ENCODE results near the gene KCTD17. TPM values are rescaled to one million over a fixed set of nuclear protein-coding genes. Genes with fewer than 3 reads are reported as not detected.
A peak's percentile ranks its signal among the peaks of the same experiment; 100 is the strongest.

KCTD17 gene
- total and polyA plus RNA-seq, 4 donors, result 22.5 to 84.2 (median 59.1) TPM

GRCh38 chr22:37037669-37038068 lies 13.9 kb upstream of the KCTD17 start:
- DNase-seq (ENCODE audit: low read depth in 4 of 6, low spot score in 6 of 6), result no peak
- Histone ChIP-seq H3K4me3 (ENCODE audit: low read depth, low read length) (no peak overlapping the region), H3K27me3 (ENCODE audit: control insufficient read depth, insufficient read depth, low read length) (no peaks in the 10 kb centered on the region), H3K9me3 (ENCODE audit: control insufficient read depth, insufficient read depth, low read length) (no peaks in the 10 kb centered on the region), H3K27ac (ENCODE audit: low read depth, low read length) (no peak overlapping the region), H3K4me1 (ENCODE audit: control insufficient read depth, insufficient read depth, low read length) (no peaks in the 10 kb centered on the region), H3K36me3 (ENCODE audit: control insufficient read depth, insufficient read depth, low read length) (peaks cover 4% of the 10 kb centered on the region)
- 49% methylated on average over 11 of the region's 14 CpGs for WGBS (ENCODE audit: insufficient coverage)

GRCh38 chr22:37039466-37039865 lies 12.1 kb upstream of the KCTD17 start:
- Histone ChIP-seq H3K27me3 (ENCODE audit: control insufficient read depth, insufficient read depth, low read length) (no peaks in the 10 kb centered on the region), H3K4me3 (ENCODE audit: low read depth, low read length) (no peak overlapping the region), H3K27ac (ENCODE audit: low read depth, low read length) (no peak overlapping the region), H3K4me1 (ENCODE audit: control insufficient read depth, insufficient read depth, low read length) (peaks cover 8% of the 10 kb centered on the region), H3K9me3 (ENCODE audit: control insufficient read depth, insufficient read depth, low read length) (no peaks in the 10 kb centered on the region), H3K36me3 (ENCODE audit: control insufficient read depth, insufficient read depth, low read length) (no peaks in the 10 kb centered on the region)
- DNase-seq (ENCODE audit: low read depth in 4 of 6, low spot score in 6 of 6), result no peak
- no CpG with 5 or more reads among the region's 2 CpGs for WGBS (ENCODE audit: insufficient coverage)

- H3K27me3 ChIP-seq (ENCODE audit: control insufficient read depth, insufficient read depth, low read length), result no peaks in the 10 kb centered on the region
- peaks cover 8% of the 10 kb centered on the region for H3K4me1 ChIP-seq (ENCODE audit: control insufficient read depth, insufficient read depth, low read length)
- H3K27ac ChIP-seq (ENCODE audit: low read depth, low read length), result no peak overlapping the region
- no peaks in the 10 kb centered on the region for H3K36me3 ChIP-seq (ENCODE audit: control insufficient read depth, insufficient read depth, low read length)
- no peak overlapping the region for H3K4me3 ChIP-seq (ENCODE audit: low read depth, low read length)
- no peaks in the 10 kb centered on the region for H3K9me3 ChIP-seq (ENCODE audit: control insufficient read depth, insufficient read depth, low read length)
- whole genome bisulfite sequencing (ENCODE audit: insufficient coverage), result 93% methylated on average over 4 of the region's 7 CpGs
- DNase-seq (ENCODE audit: low read depth in 4 of 6, low spot score in 6 of 6), result no peak
Measured at GRCh38 chr22:37043209-37043827, 8.2 kb upstream of the KCTD17 start.

- DNase-seq (ENCODE audit: low read depth in 4 of 6, low spot score in 6 of 6), result no peak
- Histone ChIP-seq H3K27me3 (ENCODE audit: control insufficient read depth, insufficient read depth, low read length) (no peaks in the 10 kb centered on the region), H3K4me3 (ENCODE audit: low read depth, low read length) (no peak overlapping the region), H3K36me3 (ENCODE audit: control insufficient read depth, insufficient read depth, low read length) (no peaks in the 10 kb centered on the region), H3K9me3 (ENCODE audit: control insufficient read depth, insufficient read depth, low read length) (no peaks in the 10 kb centered on the region), H3K27ac (ENCODE audit: low read depth, low read length) (no peak overlapping the region), H3K4me1 (ENCODE audit: control insufficient read depth, insufficient read depth, low read length) (peaks cover 8% of the 10 kb centered on the region)
- WGBS (ENCODE audit: insufficient coverage), result 47% methylated on average over 14 of the region's 17 CpGs
Measured at GRCh38 chr22:37043828-37044538, 7.6 kb upstream of the KCTD17 start.

GRCh38 chr22:37044634-37045625 lies 6.6 kb upstream of the KCTD17 start:
- H3K4me3 ChIP-seq (ENCODE audit: low read depth, low read length), result no peak overlapping the region
- no peaks in the 10 kb centered on the region for H3K27me3 ChIP-seq (ENCODE audit: control insufficient read depth, insufficient read depth, low read length)
- WGBS (ENCODE audit: insufficient coverage), result 93% methylated on average over 2 of the region's 9 CpGs
- no peaks in the 10 kb centered on the region for H3K36me3 ChIP-seq (ENCODE audit: control insufficient read depth, insufficient read depth, low read length)
- DNase-seq (ENCODE audit: low read depth in 4 of 6, low spot score in 6 of 6), result no peak
- H3K4me1 ChIP-seq (ENCODE audit: control insufficient read depth, insufficient read depth, low read length), result peaks cover 8% of the 10 kb centered on the region
- H3K27ac ChIP-seq (ENCODE audit: low read depth, low read length), result no peak overlapping the region
- H3K9me3 ChIP-seq (ENCODE audit: control insufficient read depth, insufficient read depth, low read length), result no peaks in the 10 kb centered on the region

GRCh38 chr22:37045958-37046357 lies 5.6 kb upstream of the KCTD17 start:
- peak in 2 of 6 donors; percentile 38 to 64 for DNase-seq (ENCODE audit: low read depth in 4 of 6, low spot score in 6 of 6)
- H3K27ac ChIP-seq (ENCODE audit: low read depth, low read length), result no peak overlapping the region
- 71% methylated on average over 1 of the region's 4 CpGs for WGBS (ENCODE audit: insufficient coverage)
- H3K27me3 ChIP-seq (ENCODE audit: control insufficient read depth, insufficient read depth, low read length), result no peaks in the 10 kb centered on the region
- H3K4me3 ChIP-seq (ENCODE audit: low read depth, low read length), result no peak overlapping the region
- H3K4me1 ChIP-seq (ENCODE audit: control insufficient read depth, insufficient read depth, low read length), result peaks cover 8% of the 10 kb centered on the region
- H3K36me3 ChIP-seq (ENCODE audit: control insufficient read depth, insufficient read depth, low read length), result no peaks in the 10 kb centered on the region
- H3K9me3 ChIP-seq (ENCODE audit: control insufficient read depth, insufficient read depth, low read length), result no peaks in the 10 kb centered on the region

- 83% methylated on average over 6 of the region's 6 CpGs for WGBS (ENCODE audit: insufficient coverage)
- Histone ChIP-seq H3K9me3 (ENCODE audit: control insufficient read depth, insufficient read depth, low read length) (no peaks in the 10 kb centered on the region), H3K4me3 (ENCODE audit: low read depth, low read length) (no peak overlapping the region), H3K27me3 (ENCODE audit: control insufficient read depth, insufficient read depth, low read length) (no peaks in the 10 kb centered on the region), H3K4me1 (ENCODE audit: control insufficient read depth, insufficient read depth, low read length) (peaks cover 10% of the 10 kb centered on the region), H3K27ac (ENCODE audit: low read depth, low read length) (no peak overlapping the region), H3K36me3 (ENCODE audit: control insufficient read depth, insufficient read depth, low read length) (no peaks in the 10 kb centered on the region)
- no peak for DNase-seq (ENCODE audit: low read depth in 4 of 6, low spot score in 6 of 6)
Measured at GRCh38 chr22:37046589-37046988, 5.0 kb upstream of the KCTD17 start.

- peak in 1 of 6 donors; percentile 74 for DNase-seq (ENCODE audit: low read depth in 4 of 6, low spot score in 6 of 6)
- Histone ChIP-seq H3K27me3 (ENCODE audit: control insufficient read depth, insufficient read depth, low read length) (no peaks in the 10 kb centered on the region), H3K4me3 (ENCODE audit: low read depth, low read length) (no peak overlapping the region), H3K9me3 (ENCODE audit: control insufficient read depth, insufficient read depth, low read length) (no peaks in the 10 kb centered on the region), H3K4me1 (ENCODE audit: control insufficient read depth, insufficient read depth, low read length) (peaks cover 10% of the 10 kb centered on the region), H3K27ac (ENCODE audit: low read depth, low read length) (no peak overlapping the region), H3K36me3 (ENCODE audit: control insufficient read depth, insufficient read depth, low read length) (no peaks in the 10 kb centered on the region)
- WGBS (ENCODE audit: insufficient coverage), result 74% methylated on average over 5 of the region's 7 CpGs
Measured at GRCh38 chr22:37047006-37047405, 4.5 kb upstream of the KCTD17 start.

GRCh38 chr22:37048133-37048532 lies 3.4 kb upstream of the KCTD17 start:
- Histone ChIP-seq H3K36me3 (ENCODE audit: control insufficient read depth, insufficient read depth, low read length) (peaks cover 6% of the 10 kb centered on the region), H3K27me3 (ENCODE audit: control insufficient read depth, insufficient read depth, low read length) (no peaks in the 10 kb centered on the region), H3K4me3 (ENCODE audit: low read depth, low read length) (no peak overlapping the region), H3K4me1 (ENCODE audit: control insufficient read depth, insufficient read depth, low read length) (peaks cover 21% of the 10 kb centered on the region), H3K9me3 (ENCODE audit: control insufficient read depth, insufficient read depth, low read length) (no peaks in the 10 kb centered on the region), H3K27ac (ENCODE audit: low read depth, low read length) (no peak overlapping the region)
- no peak for DNase-seq (ENCODE audit: low read depth in 4 of 6, low spot score in 6 of 6)
- 77% methylated on average over 2 of the region's 6 CpGs for WGBS (ENCODE audit: insufficient coverage)

All from spinal cord (tissue), 10 donors.